Suprapubic skin (tissue), 4 donors: ENCODE measurements around the gene DNAH9. TPM values are rescaled to one million over a fixed set of nuclear protein-coding genes. Genes with fewer than 3 reads are reported as not detected.

Experiments
- DNase-seq, 2 donors: peaks; one replicate each; pipeline ENCODE4 v3.0.0-alpha.2; 2019; ENCODE audit warnings: low spot score in 2 of 2
- H3K27ac ChIP-seq: fragments of 200-600 bp; sonication (generic); one replicate; pipeline ENCODE4 v1.5.1; 2019
- H3K27me3 ChIP-seq: fragments of 200-600 bp; sonication (generic); one replicate; pipeline ENCODE4 v1.5.1; 2019
- H3K36me3 ChIP-seq: fragments of 200-600 bp; sonication (generic); one replicate; pipeline ENCODE4 v1.5.1; 2019
- H3K4me1 ChIP-seq: fragments of 200-600 bp; sonication (generic); one replicate; pipeline ENCODE4 v1.5.1; 2019
- H3K4me3 ChIP-seq: fragments of 200-600 bp; sonication (generic); one replicate; pipeline ENCODE4 v1.5.1; 2019; ENCODE audit warnings: mild to moderate bottlenecking
- H3K9me3 ChIP-seq: fragments of 200-600 bp; sonication (generic); one replicate; pipeline ENCODE4 v1.5.1; 2019
- CTCF ChIP-seq, 2 donors: fragments of 200-600 bp in 1 of 2; fragments of 450-650 bp in 1 of 2; sonication (generic) in 1 of 2; IDR thresholded peaks; one replicate each; pipeline ENCODE4 v1.5.1; 2016 to 2019; ENCODE audit warnings: antibody characterized with exemption in 2 of 2, mild to moderate bottlenecking in 1 of 2, moderate library complexity in 1 of 2
- EP300 ChIP-seq: sonication (generic); formaldehyde crosslinking; IDR thresholded peaks from one replicate; pipeline ENCODE4 v1.6.1; 2017; ENCODE audit warnings: antibody characterized with exemption
- POLR2A ChIP-seq, 2 donors: fragments of 450-650 bp; IDR thresholded peaks; one replicate each; pipeline ENCODE4 v1.6.1; 2017; ENCODE audit warnings: antibody characterized with exemption in 2 of 2, mild to moderate bottlenecking in 2 of 2, moderate library complexity in 2 of 2
- POLR2AphosphoS5 ChIP-seq, 3 donors: sonication (generic); formaldehyde crosslinking; IDR thresholded peaks; one replicate each; pipeline ENCODE4 v1.6.1; 2017; ENCODE audit warnings: antibody characterized with exemption in 3 of 3
- WGBS: methylation state at CpG from one replicate; pipeline ENCODE4 v1.1.5; 2018; 5-methylcytosine and 5-hydroxymethylcytosine counted together
- total RNA-seq, 4 donors: library from RNA; depleted of rRNA; stranded (reverse); fragments of >200 nt; gene quantifications; one replicate each; pipeline ENCODE4 v1.1.0, GENCODE V29; 2016

The DNAH9 gene
- total RNA-seq, 4 donors from 2014 or later = 3.0 to 14.2 (median 4.1) TPM

GRCh38 chr17:11996722-11997146 lies 398.5 kb downstream of the DNAH9 start:
- Histone ChIP-seq H3K4me1 (peaks cover 13% of the 10 kb centered on the region), H3K27ac (peak overlapping the region; percentile 93), H3K36me3 (peaks cover 11% of the 10 kb centered on the region), H3K9me3 (no peaks in the 10 kb centered on the region), H3K27me3 (no peaks in the 10 kb centered on the region), H3K4me3 (peak overlapping the region; percentile 88)
- 2% methylated on average over 11 of the region's 14 CpGs for WGBS
- TF ChIP-seq EP300 = no peak
- peak in 1 of 2 donors; percentile 4 for TF ChIP-seq CTCF (IDR thresholded peaks at IDR 0.05)
- no peak for TF ChIP-seq POLR2AphosphoS5 (IDR thresholded peaks at IDR 0.05)
- no peak for TF ChIP-seq POLR2A (IDR thresholded peaks at IDR 0.05)
- DNase-seq = peak; percentile 80 to 81

- WGBS = under 1% methylated on average over 26 of the region's 74 CpGs
- TF ChIP-seq POLR2AphosphoS5 (IDR thresholded peaks at IDR 0.05) (peak in 2 of 3 donors; percentile 52 to 60), EP300 (no peak), CTCF (IDR thresholded peaks at IDR 0.05) (no peak), POLR2A (IDR thresholded peaks at IDR 0.05) (peak; percentile 93 to 98)
- Histone ChIP-seq H3K9me3 (no peaks in the 10 kb centered on the region), H3K27ac (peak within 1 kb of the TSS; percentile 93), H3K36me3 (peaks cover 5% of the 10 kb centered on the region), H3K4me1 (peaks cover 13% of the 10 kb centered on the region), H3K27me3 (no peaks in the 10 kb centered on the region), H3K4me3 (peak within 1 kb of the TSS; percentile 88)
- peak; percentile 98 for DNase-seq
These were observed 399.1 kb downstream of the DNAH9 start, which contains the start of gene ZNF18 for GRCh38 chr17:11997147-11997971. Gene ZNF18 (minus strand): TSS chr17:11997475. CDS start chr17:11992829, 4,646 bp downstream.

DNA sequence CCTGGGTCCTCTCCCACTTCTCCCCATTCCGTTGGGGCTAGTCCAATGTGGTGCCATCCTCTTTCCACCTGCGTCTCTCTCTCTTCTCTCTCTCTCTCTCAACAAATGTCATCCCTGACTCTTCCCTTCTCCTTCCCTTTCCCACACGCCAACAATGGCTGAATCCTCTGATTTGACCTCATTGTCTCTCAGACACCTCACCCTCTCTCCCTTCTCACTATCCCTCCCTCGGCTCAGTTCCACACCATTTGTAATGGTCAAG lies 399.6 kb downstream of the DNAH9 start:
- Histone ChIP-seq H3K4me3 (peak overlapping the region; percentile 88), H3K27ac (peak overlapping the region; percentile 93), H3K27me3 (no peaks in the 10 kb centered on the region), H3K36me3 (no peaks in the 10 kb centered on the region), H3K9me3 (no peaks in the 10 kb centered on the region), H3K4me1 (peaks cover 13% of the 10 kb centered on the region)
- TF ChIP-seq EP300 (no peak), POLR2A (IDR thresholded peaks at IDR 0.05) (no peak), CTCF (IDR thresholded peaks at IDR 0.05) (no peak), POLR2AphosphoS5 (IDR thresholded peaks at IDR 0.05) (no peak)
- WGBS = 57% methylated on average over 4 of the region's 4 CpGs
- DNase-seq = no peak

GRCh38 chr17:11999696-12000095 lies 401.4 kb downstream of the DNAH9 start:
- Histone ChIP-seq H3K27ac (no peak overlapping the region), H3K4me1 (peaks cover 13% of the 10 kb centered on the region), H3K27me3 (no peaks in the 10 kb centered on the region), H3K9me3 (no peaks in the 10 kb centered on the region), H3K4me3 (no peak overlapping the region), H3K36me3 (no peaks in the 10 kb centered on the region)
- no peak for DNase-seq
- no peak for TF ChIP-seq POLR2A (IDR thresholded peaks at IDR 0.05)
- TF ChIP-seq CTCF (IDR thresholded peaks at IDR 0.05) = no peak
- no peak for TF ChIP-seq EP300
- no peak for TF ChIP-seq POLR2AphosphoS5 (IDR thresholded peaks at IDR 0.05)
- WGBS = 94% methylated on average over 5 of the region's 5 CpGs

DNA sequence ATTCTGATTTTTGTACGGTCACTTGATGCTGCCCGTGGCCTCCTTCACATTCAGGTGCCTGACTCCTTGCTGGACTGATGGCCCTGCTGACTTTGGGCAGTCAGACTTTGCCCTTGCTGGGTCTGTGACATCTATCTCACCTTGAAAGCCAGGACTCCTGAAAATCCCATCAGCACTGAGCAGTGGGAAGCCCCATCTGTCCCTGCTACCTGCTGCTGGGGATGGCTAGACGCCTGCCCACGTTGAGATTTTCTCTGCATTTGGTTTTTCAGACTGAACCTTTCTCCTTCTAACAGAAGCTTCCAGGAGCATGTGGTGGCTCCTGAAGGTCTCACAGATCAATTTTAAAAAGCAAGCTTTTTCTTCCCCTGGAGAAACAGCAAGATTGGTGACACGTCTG lies 409.2 kb downstream of the DNAH9 start:
- WGBS = 88% methylated on average over 5 of the region's 5 CpGs
- TF ChIP-seq EP300 = no peak
- no peak for TF ChIP-seq POLR2A (IDR thresholded peaks at IDR 0.05)
- no peak for TF ChIP-seq POLR2AphosphoS5 (IDR thresholded peaks at IDR 0.05)
- no peak for TF ChIP-seq CTCF (IDR thresholded peaks at IDR 0.05)
- H3K4me3 ChIP-seq = no peak overlapping the region
- no peaks in the 10 kb centered on the region for H3K36me3 ChIP-seq
- no peaks in the 10 kb centered on the region for H3K27me3 ChIP-seq
- DNase-seq = no peak
- no peaks in the 10 kb centered on the region for H3K9me3 ChIP-seq
- H3K27ac ChIP-seq = no peak overlapping the region
- no peaks in the 10 kb centered on the region for H3K4me1 ChIP-seq
